HG03558 (cell line): ENCODE measurements around the gene PAX1.

Experiments
- ATAC-seq: cut with Tn5 transposase; IDR thresholded peaks from one replicate; pipeline ENCODE4 v1.9.1; 2021; ENCODE audit warnings: moderate number of reproducible peaks; ENCODE audit not compliant: unreplicated experiment; ENCODE audit errors: extremely low read depth

Gene PAX1

GRCh38 chr20:21719592-21720214 lies 14.2 kb downstream of the PAX1 start:
- ATAC-seq, result no peak

DNA sequence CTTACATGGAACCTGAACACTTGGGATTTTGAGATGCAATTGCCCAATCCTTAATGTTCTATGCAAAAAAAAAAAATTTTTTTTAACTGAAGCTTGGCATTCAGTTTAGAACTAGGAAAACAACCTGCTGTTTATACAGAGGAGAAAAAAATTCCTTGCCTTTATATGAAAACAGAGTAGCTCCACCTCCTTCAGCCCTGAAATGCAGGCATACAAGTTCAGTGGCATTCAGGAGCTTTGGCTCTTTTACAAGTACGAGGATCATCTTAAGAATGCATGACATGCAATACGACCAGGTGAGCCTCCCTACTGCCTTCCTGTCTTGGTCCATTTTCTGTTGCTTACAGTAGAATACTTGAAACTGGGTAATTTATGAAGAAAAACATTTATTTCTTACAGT lies 20.4 kb downstream of the PAX1 start:
- ATAC-seq, result no peak

GRCh38 chr20:21729316-21729715 lies 23.9 kb downstream of the PAX1 start:
- ATAC-seq, result no peak

GRCh38 chr20:21739161-21739560 lies 33.7 kb downstream of the PAX1 start:
- no peak for ATAC-seq

- no peak for ATAC-seq
Observed at GRCh38 chr20:21739682-21740081, 34.2 kb downstream of the PAX1 start.

- no peak for ATAC-seq
Observed at GRCh38 chr20:21741266-21741665, 35.8 kb downstream of the PAX1 start.

- no peak for ATAC-seq
Observed at GRCh38 chr20:21762646-21763045, 57.2 kb downstream of the PAX1 start.

- no peak for ATAC-seq
Observed at GRCh38 chr20:21767200-21767738, 61.8 kb downstream of the PAX1 start.

- ATAC-seq, result no peak
Observed at GRCh38 chr20:21767739-21768223, 62.3 kb downstream of the PAX1 start.
